ENCODE measurements around the gene TGFB2.

TGFB2 gene

DNA sequence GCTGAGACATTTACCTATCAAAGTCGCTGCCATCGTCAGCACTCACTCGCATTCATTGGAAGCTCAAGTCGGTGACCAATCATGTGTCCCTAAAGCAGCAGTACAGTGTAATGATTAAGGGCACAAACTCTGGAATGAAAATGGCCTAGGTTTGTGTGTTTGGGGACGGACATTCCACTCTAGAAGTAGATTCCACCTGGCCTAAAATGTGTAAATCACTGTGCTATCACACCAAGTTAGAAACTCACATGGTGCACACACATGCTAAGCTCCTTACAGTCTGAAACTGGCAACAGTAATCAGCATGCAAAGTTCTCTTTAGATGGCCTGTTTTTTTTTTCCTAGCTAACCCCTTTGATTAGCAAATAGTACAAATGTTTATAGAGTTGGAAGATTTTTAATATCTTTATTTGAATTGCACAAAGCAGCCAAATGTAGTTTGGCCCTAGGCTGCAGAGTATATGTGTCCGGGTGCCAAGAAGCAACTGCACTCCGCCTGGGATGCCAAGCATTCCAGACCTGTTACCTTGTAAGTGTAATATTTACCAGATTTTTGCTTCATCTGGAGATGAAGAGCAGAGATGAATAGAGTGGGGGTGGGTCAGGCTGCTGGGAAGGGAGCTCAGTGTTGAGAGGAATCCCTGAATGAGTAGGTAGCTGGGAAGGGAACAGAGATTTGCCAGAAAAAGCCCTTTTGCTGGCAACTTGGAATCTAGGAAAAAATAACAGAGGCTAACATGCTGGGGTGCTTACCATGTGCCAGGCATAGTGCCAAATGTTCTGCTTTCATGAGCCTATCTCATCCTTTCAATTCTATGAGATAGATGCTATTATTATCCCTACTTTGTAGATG lies 35.2 kb downstream of the TGFB2 start:
- ChIA-PET POLR2A (ENCODE audit: low non-redundant PET) (no interaction called here), CTCF (no interaction called here)
- TF ChIP-seq, protein P1, sequence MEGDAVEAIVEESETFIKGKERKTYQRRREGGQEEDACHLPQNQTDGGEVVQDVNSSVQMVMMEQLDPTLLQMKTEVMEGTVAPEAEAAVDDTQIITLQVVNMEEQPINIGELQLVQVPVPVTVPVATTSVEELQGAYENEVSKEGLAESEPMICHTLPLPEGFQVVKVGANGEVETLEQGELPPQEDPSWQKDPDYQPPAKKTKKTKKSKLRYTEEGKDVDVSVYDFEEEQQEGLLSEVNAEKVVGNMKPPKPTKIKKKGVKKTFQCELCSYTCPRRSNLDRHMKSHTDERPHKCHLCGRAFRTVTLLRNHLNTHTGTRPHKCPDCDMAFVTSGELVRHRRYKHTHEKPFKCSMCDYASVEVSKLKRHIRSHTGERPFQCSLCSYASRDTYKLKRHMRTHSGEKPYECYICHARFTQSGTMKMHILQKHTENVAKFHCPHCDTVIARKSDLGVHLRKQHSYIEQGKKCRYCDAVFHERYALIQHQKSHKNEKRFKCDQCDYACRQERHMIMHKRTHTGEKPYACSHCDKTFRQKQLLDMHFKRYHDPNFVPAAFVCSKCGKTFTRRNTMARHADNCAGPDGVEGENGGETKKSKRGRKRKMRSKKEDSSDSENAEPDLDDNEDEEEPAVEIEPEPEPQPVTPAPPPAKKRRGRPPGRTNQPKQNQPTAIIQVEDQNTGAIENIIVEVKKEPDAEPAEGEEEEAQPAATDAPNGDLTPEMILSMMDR (conservative IDR thresholded peaks at IDR 0.05; ENCODE audit: low read depth): no peak
- peak; percentile 78 for DNase-seq (ENCODE audit: low spot score)
- H3K27ac ChIP-seq: peak overlapping the region; percentile 83; the same call in 1 of the 2 replicates

DNA sequence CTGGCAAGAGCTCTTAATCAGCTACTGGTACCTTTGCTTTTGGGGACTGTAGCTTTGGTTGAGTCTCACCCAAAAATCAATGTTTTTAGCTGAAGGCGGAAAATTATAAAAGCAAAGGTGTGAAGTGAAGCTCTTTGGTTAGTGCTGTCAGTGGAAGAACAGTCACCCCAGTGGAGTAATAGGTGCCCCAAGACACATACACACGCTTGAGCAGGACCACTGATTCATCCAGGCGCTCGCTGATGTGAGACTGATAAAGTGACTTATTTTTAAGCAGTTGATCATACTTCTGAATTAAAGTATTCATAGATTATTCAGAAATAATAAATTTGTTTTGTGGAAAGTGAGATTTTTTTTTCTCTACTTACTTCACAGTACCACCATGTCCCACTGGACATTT lies 37.1 kb downstream of the TGFB2 start:
- TF ChIP-seq, protein P1 (conservative IDR thresholded peaks at IDR 0.05; ENCODE audit: low read depth): no peak
- DNase-seq (ENCODE audit: low spot score): no peak
- CTCF ChIA-PET: no interaction called here
- POLR2A ChIA-PET (ENCODE audit: low non-redundant PET): no interaction called here
- H3K27ac ChIP-seq: no peak overlapping the region

DNA sequence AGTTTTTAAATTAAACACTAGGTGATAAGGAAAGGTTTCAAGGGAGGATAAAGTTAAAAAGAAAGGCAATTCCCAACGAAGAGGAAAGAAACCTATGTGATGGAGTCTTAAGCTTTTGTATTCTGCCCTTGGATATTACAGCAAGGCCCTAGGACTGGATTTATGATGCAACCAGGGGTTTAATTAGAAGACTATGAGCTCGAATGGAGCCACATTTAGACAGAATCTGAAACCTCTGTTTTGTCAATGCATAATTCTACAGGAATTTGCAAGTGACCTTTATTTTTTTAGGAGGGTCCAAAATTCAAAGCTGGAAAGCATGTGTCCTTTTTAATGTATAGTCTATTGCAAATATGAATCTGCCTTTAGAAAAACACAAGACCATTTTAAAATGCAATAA lies 37.9 kb downstream of the TGFB2 start:
- DNase-seq (ENCODE audit: low spot score): no peak
- no peak overlapping the region for H3K27ac ChIP-seq
- CTCF ChIA-PET: no interaction called here
- POLR2A ChIA-PET (ENCODE audit: low non-redundant PET): no interaction called here
- TF ChIP-seq, protein P1 (conservative IDR thresholded peaks at IDR 0.05; ENCODE audit: low read depth): no peak

DNA sequence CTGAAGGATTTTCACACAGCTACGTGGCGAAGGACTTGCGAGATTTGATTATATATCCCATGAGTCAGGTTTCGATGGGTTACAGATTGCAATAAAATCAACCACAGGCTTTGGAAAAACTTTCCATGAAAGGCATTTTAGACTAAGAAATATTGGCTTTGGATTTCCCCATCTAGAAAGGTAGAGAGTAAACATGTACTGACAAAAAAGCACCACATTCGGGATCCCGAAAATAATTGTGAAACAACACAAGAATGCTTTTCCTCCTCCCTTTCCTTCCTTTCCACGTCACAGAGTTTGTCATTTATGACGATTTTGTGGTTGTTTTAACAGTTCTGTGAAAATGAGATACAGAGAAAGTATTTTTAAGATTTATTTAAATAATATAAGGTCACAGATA lies 38.5 kb downstream of the TGFB2 start:
- no peak for DNase-seq (ENCODE audit: low spot score)
- CTCF ChIA-PET: no interaction called here
- TF ChIP-seq, protein P1 (conservative IDR thresholded peaks at IDR 0.05; ENCODE audit: low read depth): no peak
- POLR2A ChIA-PET (ENCODE audit: low non-redundant PET): no interaction called here
- no peak overlapping the region for H3K27ac ChIP-seq

DNA sequence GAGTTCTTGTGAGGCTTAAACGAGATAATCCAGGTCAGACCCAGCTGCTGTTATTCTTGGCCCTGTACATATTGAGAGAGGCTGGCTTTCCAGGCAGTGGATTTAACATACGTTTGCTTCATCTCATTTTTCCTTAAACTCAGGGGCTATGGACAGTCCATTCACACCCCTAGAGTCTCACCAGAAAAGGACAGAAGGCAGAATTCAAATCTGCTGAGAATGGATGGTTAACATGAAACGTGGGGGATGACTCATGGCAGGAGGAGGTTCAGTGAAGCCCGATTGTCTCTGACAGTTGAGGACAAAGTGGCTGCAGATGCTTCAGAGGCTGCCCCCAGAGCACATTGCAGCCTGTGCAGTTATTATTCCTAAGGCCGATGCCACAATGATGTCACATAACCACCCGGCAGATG lies 39.5 kb downstream of the TGFB2 start:
- POLR2A ChIA-PET (ENCODE audit: low non-redundant PET): no interaction called here
- no peak for DNase-seq (ENCODE audit: low spot score)
- CTCF ChIA-PET: no interaction called here
- H3K27ac ChIP-seq: no peak overlapping the region
- TF ChIP-seq, protein P1 (conservative IDR thresholded peaks at IDR 0.05; ENCODE audit: low read depth): no peak

DNA sequence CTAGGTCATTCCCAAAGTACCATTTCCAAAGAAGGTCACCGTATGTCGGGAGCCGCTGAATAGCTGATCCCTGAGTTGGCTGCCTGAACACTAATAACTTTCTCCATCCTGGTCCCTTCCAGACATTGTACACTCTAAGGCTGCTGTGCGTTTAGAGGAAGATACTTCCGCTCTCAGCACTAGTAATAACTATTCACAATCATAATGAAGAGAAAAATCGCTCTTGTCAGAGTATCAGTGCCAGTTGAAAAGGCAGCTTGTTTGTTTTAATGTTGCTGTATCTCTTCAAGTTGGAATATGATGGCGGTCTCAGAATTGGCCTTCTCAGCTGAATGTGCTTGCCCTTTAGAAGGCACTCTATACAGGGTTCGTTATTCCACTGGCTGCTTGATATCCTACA lies 43.5 kb downstream of the TGFB2 start:
- POLR2A ChIA-PET (ENCODE audit: low non-redundant PET): no interaction called here
- TF ChIP-seq, protein P1 (conservative IDR thresholded peaks at IDR 0.05; ENCODE audit: low read depth): no peak
- no peak overlapping the region for H3K27ac ChIP-seq
- CTCF ChIA-PET: interaction anchor here (0.6 kb wide), 1 partner anchor 859 kb away, joined by 8 read pairs; no protein-coding TSS in a partner anchor
- DNase-seq (ENCODE audit: low spot score): no peak
